Left ventricle myocardium inferior (tissue), 1 donor: Measurements from ENCODE around the gene GALK1. TPM values are rescaled to one million over a fixed set of nuclear protein-coding genes. Genes with fewer than 3 reads are reported as not detected.
A peak's percentile ranks its signal among the peaks of the same experiment; 100 is the strongest.

Experiments used
- DNase-seq: peaks from one replicate; pipeline ENCODE4 v3.0.0-alpha.2; 2020
- H3K27ac ChIP-seq: fragments of 200-600 bp; replicated peaks from 2 replicates; pipeline ENCODE4 v1.8.0; 2021
- H3K27me3 ChIP-seq: fragments of 200-600 bp; 2 replicates; pipeline ENCODE4 v1.8.0; 2021; ENCODE audit warnings: low read depth
- H3K36me3 ChIP-seq: fragments of 200-600 bp; 2 replicates; pipeline ENCODE4 v1.8.0; 2021
- H3K4me1 ChIP-seq: fragments of 200-600 bp; 2 replicates; pipeline ENCODE4 v1.8.0; 2021
- H3K4me3 ChIP-seq: fragments of 200-600 bp; 2 replicates; pipeline ENCODE4 v1.8.0; 2021; ENCODE audit warnings: mild to moderate bottlenecking, moderate library complexity
- H3K9me3 ChIP-seq: fragments of 200-600 bp; replicated peaks from 2 replicates; pipeline ENCODE4 v1.8.0; 2021
- CTCF ChIP-seq: fragments of 200-600 bp; IDR thresholded peaks from 2 replicates; pipeline ENCODE4 v1.8.0; 2021; ENCODE audit warnings: antibody characterized with exemption, mild to moderate bottlenecking, borderline replicate concordance
- intact Hi-C: fragments of 100-400 bp; cut with micrococcal nuclease; formaldehyde crosslinking; loops from one replicate; pipeline ENCODE4 v1.11.0; 2022
- total RNA-seq: library from RNA; stranded (reverse); fragmentation: NEBNext Ultra II Directional; extraction: Animal tissue kit (Norgen Biotek cat#: 25700); gene quantifications from one replicate; pipeline ENCODE4 v1.2.1, GENCODE V29; 2021
- donor health status: DM: no; HTN: yes; CAD: no; lungs with severe emphysema.

The GALK1 gene
- total RNA-seq, 1 donor from 2014 or later: 19.1 TPM

- no peaks in the 10 kb centered on the region for H3K9me3 ChIP-seq
- peaks cover 39% of the 10 kb centered on the region for H3K36me3 ChIP-seq
- peaks cover 5% of the 10 kb centered on the region for H3K4me1 ChIP-seq
- DNase-seq: no peak
- no peak for TF ChIP-seq CTCF
- no peak overlapping the region for H3K27ac ChIP-seq
- H3K4me3 ChIP-seq: no peak overlapping the region
- intact Hi-C loops: no loop called here
- H3K27me3 ChIP-seq: no peaks in the 10 kb centered on the region
Observed at GRCh38 chr17:75793460-75793859, 28.5 kb upstream of the GALK1 start.

- intact Hi-C loops: no loop called here
Observed at GRCh38 chr17:75791254-75791653, 26.3 kb upstream of the GALK1 start.

GRCh38 chr17:75785016-75785890, 20.3 kb upstream of the GALK1 start:
- H3K4me1 ChIP-seq: peaks cover 47% of the 10 kb centered on the region
- intact Hi-C loops: no loop called here
- TF ChIP-seq CTCF: no peak
- H3K27me3 ChIP-seq: no peaks in the 10 kb centered on the region
- DNase-seq: peak; percentile 90
- peak overlapping the region; percentile 74 for H3K4me3 ChIP-seq
- peak overlapping the region; percentile 100 for H3K27ac ChIP-seq
- no peaks in the 10 kb centered on the region for H3K9me3 ChIP-seq
- no peaks in the 10 kb centered on the region for H3K36me3 ChIP-seq

More at GRCh38 chr17:75791254-75791653, 26.3 kb upstream of the GALK1 start:
- TF ChIP-seq CTCF: no peak
- Histone ChIP-seq H3K4me1 (peaks cover 20% of the 10 kb centered on the region), H3K9me3 (no peaks in the 10 kb centered on the region), H3K36me3 (peaks cover 25% of the 10 kb centered on the region), H3K27me3 (no peaks in the 10 kb centered on the region), H3K27ac (no peak overlapping the region), H3K4me3 (no peak overlapping the region)
- no peak for DNase-seq

GRCh38 chr17:75784473-75785015, 19.6 kb upstream of the GALK1 start, which contains the start of gene UNK:
Gene UNK, plus strand, starts transcription at chr17:75784806. Its CDS starts 75 bp downstream, at chr17:75784881.
- Histone ChIP-seq H3K27ac (peak within 1 kb of the TSS; percentile 100), H3K36me3 (no peaks in the 10 kb centered on the region), H3K9me3 (no peaks in the 10 kb centered on the region), H3K4me3 (peak within 1 kb of the TSS; percentile 74), H3K27me3 (no peaks in the 10 kb centered on the region), H3K4me1 (peaks cover 49% of the 10 kb centered on the region)
- intact Hi-C loops: loop anchor here (5.0 kb wide), 1 partner anchor 73 kb away; the partner anchor contains the start of gene WBP2
- no peak for TF ChIP-seq CTCF
- peak; percentile 96 for DNase-seq

GRCh38 chr17:75783803-75784472, 18.9 kb upstream of the GALK1 start:
- no peaks in the 10 kb centered on the region for H3K9me3 ChIP-seq
- H3K27me3 ChIP-seq: no peaks in the 10 kb centered on the region
- peak overlapping the region; percentile 74 for H3K4me3 ChIP-seq
- H3K4me1 ChIP-seq: peaks cover 55% of the 10 kb centered on the region
- DNase-seq: no peak
- H3K27ac ChIP-seq: peak overlapping the region; percentile 100
- TF ChIP-seq CTCF: no peak
- H3K36me3 ChIP-seq: peaks cover 2% of the 10 kb centered on the region
- intact Hi-C loops: loop anchor here (5.0 kb wide), 1 partner anchor 73 kb away; the partner anchor contains the start of gene WBP2
